ENCODE data around the gene UBAP2L.

UBAP2L gene

DNA sequence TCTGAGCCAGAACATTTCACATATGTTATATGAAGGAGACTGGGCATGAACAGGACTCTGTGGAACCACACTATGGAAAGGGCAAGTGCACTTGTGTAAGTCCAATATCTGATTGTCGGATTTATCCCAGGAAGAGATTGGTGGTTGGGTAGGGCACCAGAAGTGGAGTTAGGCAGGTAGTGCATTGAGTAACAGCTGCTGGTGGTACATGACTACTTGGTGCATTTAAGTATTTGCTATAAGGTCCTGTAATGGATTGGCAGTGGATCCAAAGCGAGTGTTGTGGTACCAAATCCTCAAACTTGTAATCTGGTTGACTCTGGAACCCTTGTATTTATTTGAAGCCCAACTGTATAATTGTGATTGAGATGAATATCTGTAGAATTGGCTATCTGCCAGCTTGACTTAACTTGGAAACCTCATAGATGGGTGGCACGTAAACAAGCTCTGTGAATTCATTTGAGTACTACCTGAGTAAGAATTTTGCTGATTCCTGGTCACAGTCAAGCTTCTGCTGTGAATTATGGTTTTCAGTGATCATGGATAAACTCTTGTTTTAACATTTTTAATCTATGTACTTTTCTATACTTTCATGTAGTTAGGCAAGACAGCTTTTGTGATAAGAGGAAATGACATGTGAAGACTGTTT lies 21.1 kb downstream of the UBAP2L start:
- no peak overlapping the region for H3K4me3 ChIP-seq (ENCODE audit: low read length)
- TF ChIP-seq, protein P1, sequence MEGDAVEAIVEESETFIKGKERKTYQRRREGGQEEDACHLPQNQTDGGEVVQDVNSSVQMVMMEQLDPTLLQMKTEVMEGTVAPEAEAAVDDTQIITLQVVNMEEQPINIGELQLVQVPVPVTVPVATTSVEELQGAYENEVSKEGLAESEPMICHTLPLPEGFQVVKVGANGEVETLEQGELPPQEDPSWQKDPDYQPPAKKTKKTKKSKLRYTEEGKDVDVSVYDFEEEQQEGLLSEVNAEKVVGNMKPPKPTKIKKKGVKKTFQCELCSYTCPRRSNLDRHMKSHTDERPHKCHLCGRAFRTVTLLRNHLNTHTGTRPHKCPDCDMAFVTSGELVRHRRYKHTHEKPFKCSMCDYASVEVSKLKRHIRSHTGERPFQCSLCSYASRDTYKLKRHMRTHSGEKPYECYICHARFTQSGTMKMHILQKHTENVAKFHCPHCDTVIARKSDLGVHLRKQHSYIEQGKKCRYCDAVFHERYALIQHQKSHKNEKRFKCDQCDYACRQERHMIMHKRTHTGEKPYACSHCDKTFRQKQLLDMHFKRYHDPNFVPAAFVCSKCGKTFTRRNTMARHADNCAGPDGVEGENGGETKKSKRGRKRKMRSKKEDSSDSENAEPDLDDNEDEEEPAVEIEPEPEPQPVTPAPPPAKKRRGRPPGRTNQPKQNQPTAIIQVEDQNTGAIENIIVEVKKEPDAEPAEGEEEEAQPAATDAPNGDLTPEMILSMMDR (IDR thresholded peaks at IDR 0.05; ENCODE audit: insufficient read depth, low read depth, low read length, missing control alignments), result no peak
- no peak for DNase-seq (ENCODE audit: low read depth)

GRCh38 chr1:154253671-154254070 lies 32.9 kb downstream of the UBAP2L start:
- DNase-seq (ENCODE audit: low read depth), result no peak
- TF ChIP-seq, protein P1 (IDR thresholded peaks at IDR 0.05; ENCODE audit: insufficient read depth, low read depth, low read length, missing control alignments), result no peak

GRCh38 chr1:154256686-154257085 lies 35.9 kb downstream of the UBAP2L start:
- TF ChIP-seq, protein P1 (IDR thresholded peaks at IDR 0.05; ENCODE audit: insufficient read depth, low read depth, low read length, missing control alignments), result no peak
- no peak for DNase-seq (ENCODE audit: low read depth)
- no peak overlapping the region for H3K4me3 ChIP-seq (ENCODE audit: low read length)

More at GRCh38 chr1:154253671-154254070, 32.9 kb downstream of the UBAP2L start:
- no peak overlapping the region for H3K4me3 ChIP-seq (ENCODE audit: low read length)

DNA sequence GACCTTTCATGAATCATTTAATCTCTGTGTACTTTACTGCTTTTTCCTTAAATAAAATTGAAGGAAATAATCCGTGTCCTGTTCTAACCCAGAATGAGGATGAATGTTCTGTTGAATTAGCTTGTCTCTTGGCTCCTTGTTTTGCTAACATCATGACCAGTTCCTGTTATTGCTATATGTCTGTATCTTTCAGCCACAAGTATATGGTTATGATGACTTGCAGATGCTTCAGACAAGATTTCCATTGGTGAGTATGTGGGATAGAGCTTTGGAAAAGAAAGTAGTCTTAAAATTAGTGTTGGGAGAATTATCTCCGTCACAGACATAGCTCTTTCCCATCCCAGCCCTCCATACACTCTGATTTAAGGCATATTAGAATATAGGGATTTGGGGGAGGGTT lies 38.0 kb downstream of the UBAP2L start:
- TF ChIP-seq, protein P1 (IDR thresholded peaks at IDR 0.05; ENCODE audit: insufficient read depth, low read depth, low read length, missing control alignments), result no peak
- H3K4me3 ChIP-seq (ENCODE audit: low read length), result no peak overlapping the region
- DNase-seq (ENCODE audit: low read depth), result no peak

DNA sequence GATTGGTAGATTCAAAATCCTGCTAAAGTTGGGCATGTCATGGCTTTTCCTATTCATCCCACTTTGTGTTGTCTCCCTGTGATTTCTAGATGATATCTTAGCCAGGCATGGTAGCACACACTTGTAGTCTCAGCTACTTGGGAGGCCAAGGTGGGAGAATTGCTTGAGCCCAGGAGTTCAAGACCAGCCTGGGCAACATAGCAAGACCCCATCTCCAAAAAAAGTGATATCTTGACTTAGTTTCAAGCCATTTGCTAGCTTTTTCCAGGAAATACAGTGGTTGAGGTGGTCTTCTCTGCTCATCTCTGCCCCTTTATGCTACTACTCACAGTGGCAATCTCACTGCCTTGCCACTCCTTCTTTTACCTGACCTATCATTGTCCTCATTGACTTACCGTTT lies 39.4 kb downstream of the UBAP2L start:
- TF ChIP-seq, protein P1 (IDR thresholded peaks at IDR 0.05; ENCODE audit: insufficient read depth, low read depth, low read length, missing control alignments), result no peak
- DNase-seq (ENCODE audit: low read depth), result no peak
- no peak overlapping the region for H3K4me3 ChIP-seq (ENCODE audit: low read length)

- no peak for DNase-seq (ENCODE audit: low read depth)
- no peak overlapping the region for H3K4me3 ChIP-seq (ENCODE audit: low read length)
- TF ChIP-seq, protein P1 (IDR thresholded peaks at IDR 0.05; ENCODE audit: insufficient read depth, low read depth, low read length, missing control alignments), result no peak
Observed at GRCh38 chr1:154263465-154264332, 42.9 kb downstream of the UBAP2L start.
